Uterus (tissue), 4 donors: ENCODE measurements around the gene FAM227B. TPM values are rescaled to one million over a fixed set of nuclear protein-coding genes. Genes with fewer than 3 reads are reported as not detected.
A peak's percentile ranks its signal among the peaks of the same experiment; 100 is the strongest.

Experiments used
- DNase-seq, 2 donors: peaks; one replicate each; pipeline ENCODE4 v3.0.0-alpha.2; 2019 to 2020
- H3K27ac ChIP-seq, 2 donors: fragments of 200-600 bp; sonication (generic); 1 replicate in 1 of 2; 2 replicates in 1 of 2; pipeline ENCODE4 v1.5.1; 2016 to 2018
- H3K27me3 ChIP-seq, 2 donors: fragments of 200-600 bp; sonication (generic); one replicate each; pipeline ENCODE4 v1.5.1; 2018 to 2019; ENCODE audit warnings: control low read depth in 1 of 2
- H3K36me3 ChIP-seq, 2 donors: fragments of 200-600 bp; sonication (generic); one replicate each; pipeline ENCODE4 v1.5.1; 2019; ENCODE audit warnings: control low read depth in 1 of 2
- H3K4me1 ChIP-seq, 2 donors: fragments of 200-600 bp; sonication (generic); one replicate each; pipeline ENCODE4 v1.5.1; 2018 to 2019; ENCODE audit warnings: control low read depth in 1 of 2
- H3K4me3 ChIP-seq, 2 donors: fragments of 200-600 bp; sonication (generic); 1 replicate in 1 of 2; 2 replicates in 1 of 2; pipeline ENCODE4 v1.5.1; 2018 to 2019; ENCODE audit warnings: mild to moderate bottlenecking in 1 of 2
- H3K9me3 ChIP-seq, 2 donors: fragments of 200-600 bp; sonication (generic); one replicate each; pipeline ENCODE4 v1.5.1; 2019; ENCODE audit warnings: control low read depth in 1 of 2
- CTCF ChIP-seq, 4 experiments: fragments of 200-600 bp in 2 of 4; fragments of 450-650 bp in 2 of 4; sonication (generic) in 2 of 4; IDR thresholded peaks; one replicate each; pipeline ENCODE4 v1.5.1; 2016 to 2019; ENCODE audit warnings: antibody characterized with exemption in 4 of 4, mild to moderate bottlenecking in 2 of 4, moderate library complexity in 1 of 4
- POLR2A ChIP-seq, 2 donors: fragments of 450-650 bp; IDR thresholded peaks; one replicate each; pipeline ENCODE4 v1.6.1; 2016; ENCODE audit warnings: antibody characterized with exemption in 2 of 2, mild to moderate bottlenecking in 1 of 2, moderate library complexity in 1 of 2
- intact Hi-C: fragments of 100-400 bp; cut with DNase I; formaldehyde crosslinking; loops from one replicate; pipeline ENCODE4 v1.15.1; 2023; ENCODE audit warnings: low total_unique reads
- total RNA-seq, 4 donors: library from RNA; depleted of rRNA in 3 of 4; stranded (reverse); fragments of >200 nt in 3 of 4; gene quantifications; one replicate each; pipeline versions ENCODE4 v1.1.0 to v1.2.4, GENCODE V29; 2014 to 2023
- donor health status: DM: yes; HTN: yes; CAD: no.

FAM227B gene
- total RNA-seq, 4 donors from 2014 or later, result 2.6 to 15.7 (median 9.9) TPM

- intact Hi-C loops, result no loop called here
- peak; percentile 25 to 34 for DNase-seq
These were observed 181.5 kb downstream of the FAM227B start for GRCh38 chr15:49438962-49439631.

GRCh38 chr15:49436751-49437150 is 183.9 kb downstream of the FAM227B start:
- H3K27me3 ChIP-seq, result no peaks in the 10 kb centered on the region
- H3K9me3 ChIP-seq, result no peaks in the 10 kb centered on the region
- intact Hi-C loops, result no loop called here
- peak overlapping the region; percentile 72 to 73 for H3K27ac ChIP-seq
- no peak for DNase-seq
- H3K4me1 ChIP-seq, result no peaks in the 10 kb centered on the region
- no peak overlapping the region for H3K4me3 ChIP-seq
- no peaks in the 10 kb centered on the region for H3K36me3 ChIP-seq
- no peak for TF ChIP-seq POLR2A (IDR thresholded peaks at IDR 0.05)
- no peak for TF ChIP-seq CTCF (IDR thresholded peaks at IDR 0.05)

More at GRCh38 chr15:49438962-49439631, 181.5 kb downstream of the FAM227B start:
- TF ChIP-seq POLR2A (IDR thresholded peaks at IDR 0.05) (no peak), CTCF (IDR thresholded peaks at IDR 0.05) (no peak)
- Histone ChIP-seq H3K4me1 (no peaks in the 10 kb centered on the region), H3K4me3 (no peak overlapping the region), H3K27ac (peak overlapping the region; percentile 72 to 73), H3K9me3 (no peaks in the 10 kb centered on the region), H3K36me3 (no peaks in the 10 kb centered on the region), H3K27me3 (no peaks in the 10 kb centered on the region)

GRCh38 chr15:49435174-49435573 is 185.4 kb downstream of the FAM227B start:
- Histone ChIP-seq H3K27me3 (no peaks in the 10 kb centered on the region), H3K27ac (peak overlapping the region; percentile 7 to 73), H3K9me3 (no peaks in the 10 kb centered on the region), H3K4me3 (no peak overlapping the region), H3K36me3 (no peaks in the 10 kb centered on the region), H3K4me1 (no peaks in the 10 kb centered on the region)
- no peak for TF ChIP-seq CTCF (IDR thresholded peaks at IDR 0.05)
- TF ChIP-seq POLR2A (IDR thresholded peaks at IDR 0.05), result no peak
- DNase-seq, result no peak
- intact Hi-C loops, result no loop called here

GRCh38 chr15:49430046-49430445 is 190.6 kb downstream of the FAM227B start:
- Histone ChIP-seq H3K4me1 (no peaks in the 10 kb centered on the region), H3K9me3 (no peaks in the 10 kb centered on the region), H3K27ac (peak overlapping the region; percentile 75 to 85), H3K36me3 (no peaks in the 10 kb centered on the region), H3K4me3 (no peak overlapping the region), H3K27me3 (no peaks in the 10 kb centered on the region)
- intact Hi-C loops, result no loop called here
- DNase-seq, result no peak
- TF ChIP-seq POLR2A (IDR thresholded peaks at IDR 0.05), result no peak
- TF ChIP-seq CTCF (IDR thresholded peaks at IDR 0.05), result no peak

- no peaks in the 10 kb centered on the region for H3K9me3 ChIP-seq
- H3K27ac ChIP-seq, result peak overlapping the region; percentile 75 to 85
- no peaks in the 10 kb centered on the region for H3K36me3 ChIP-seq
- intact Hi-C loops, result no loop called here
- H3K27me3 ChIP-seq, result no peaks in the 10 kb centered on the region
- H3K4me1 ChIP-seq, result no peaks in the 10 kb centered on the region
- H3K4me3 ChIP-seq, result peak overlapping the region in 1 of 2 donors; percentile 46
- DNase-seq, result no peak
- TF ChIP-seq CTCF (IDR thresholded peaks at IDR 0.05) (no peak), POLR2A (IDR thresholded peaks at IDR 0.05) (no peak)
These were observed 192.1 kb downstream of the FAM227B start for GRCh38 chr15:49428409-49429095.
